Measurements from ENCODE around the gene ACTL7A.

DNA sequence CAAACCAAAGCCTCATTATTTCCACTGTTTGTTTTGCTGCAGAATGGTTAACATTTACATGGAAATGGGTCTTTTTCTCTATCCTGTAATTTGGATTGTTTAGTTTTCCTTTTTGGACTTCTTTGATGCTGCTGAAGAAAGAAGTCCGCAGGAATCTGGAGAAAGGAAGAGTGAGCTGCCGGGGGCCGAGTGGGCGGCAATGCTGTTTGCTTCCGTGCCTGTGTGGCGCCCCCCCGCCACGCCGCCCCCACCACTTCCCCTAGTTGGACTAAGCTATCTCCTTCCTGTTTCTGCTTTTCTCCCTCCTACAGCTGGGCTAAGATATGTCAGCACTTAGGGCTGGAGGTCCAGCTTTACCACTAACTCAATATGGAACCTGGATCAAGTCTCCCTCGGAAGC lies 46.0 kb upstream of the ACTL7A start:
- TF ChIP-seq CTCF (IDR thresholded peaks at IDR 0.05) (no peak), ZFX (IDR thresholded peaks at IDR 0.05; ENCODE audit: borderline replicate concordance) (no peak)
